Coronary artery (tissue), 2 donors: ENCODE measurements around the gene STARD9.

Source experiments
- DNase-seq: peaks from one replicate; pipeline ENCODE4 v3.0.0-alpha.2; 2017; ENCODE audit warnings: low spot score
- H3K27ac ChIP-seq, 2 donors: fragments of 200-600 bp; sonication (generic); one replicate each; pipeline ENCODE4 v1.5.1; 2016 to 2019
- H3K4me3 ChIP-seq: fragments of 200-600 bp; sonication (generic); 2 replicates; pipeline ENCODE4 v1.5.1; 2016; ENCODE audit warnings: mild to moderate bottlenecking, moderate library complexity
- TF ChIP-seq, protein P1 (sequence below): fragments of 200-600 bp; sonication (generic); IDR thresholded peaks from one replicate; pipeline ENCODE4 v1.5.1; 2019; ENCODE audit warnings: antibody characterized with exemption

The STARD9 gene

DNA sequence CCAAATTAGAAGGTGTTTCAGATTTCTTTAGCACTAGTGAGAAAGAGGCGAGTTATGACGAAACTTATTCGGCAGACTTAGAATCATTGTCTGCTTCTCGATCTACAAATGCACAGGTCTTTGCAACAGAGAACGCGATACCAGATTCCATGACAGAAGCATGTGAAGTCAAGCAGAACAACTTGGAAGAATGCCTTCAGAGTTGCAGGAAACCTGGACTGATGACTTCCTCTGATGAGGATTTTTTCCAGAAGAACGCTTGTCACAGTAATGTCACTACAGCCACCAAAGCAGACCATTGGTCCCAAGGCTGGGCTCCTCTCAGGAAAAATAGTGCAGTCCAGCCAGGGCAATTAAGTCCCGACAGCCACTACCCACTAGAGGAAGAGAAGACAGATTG is 110.9 kb downstream of the STARD9 start:
- no peak overlapping the region for H3K4me3 ChIP-seq
- TF ChIP-seq, protein P1, sequence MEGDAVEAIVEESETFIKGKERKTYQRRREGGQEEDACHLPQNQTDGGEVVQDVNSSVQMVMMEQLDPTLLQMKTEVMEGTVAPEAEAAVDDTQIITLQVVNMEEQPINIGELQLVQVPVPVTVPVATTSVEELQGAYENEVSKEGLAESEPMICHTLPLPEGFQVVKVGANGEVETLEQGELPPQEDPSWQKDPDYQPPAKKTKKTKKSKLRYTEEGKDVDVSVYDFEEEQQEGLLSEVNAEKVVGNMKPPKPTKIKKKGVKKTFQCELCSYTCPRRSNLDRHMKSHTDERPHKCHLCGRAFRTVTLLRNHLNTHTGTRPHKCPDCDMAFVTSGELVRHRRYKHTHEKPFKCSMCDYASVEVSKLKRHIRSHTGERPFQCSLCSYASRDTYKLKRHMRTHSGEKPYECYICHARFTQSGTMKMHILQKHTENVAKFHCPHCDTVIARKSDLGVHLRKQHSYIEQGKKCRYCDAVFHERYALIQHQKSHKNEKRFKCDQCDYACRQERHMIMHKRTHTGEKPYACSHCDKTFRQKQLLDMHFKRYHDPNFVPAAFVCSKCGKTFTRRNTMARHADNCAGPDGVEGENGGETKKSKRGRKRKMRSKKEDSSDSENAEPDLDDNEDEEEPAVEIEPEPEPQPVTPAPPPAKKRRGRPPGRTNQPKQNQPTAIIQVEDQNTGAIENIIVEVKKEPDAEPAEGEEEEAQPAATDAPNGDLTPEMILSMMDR = no peak
- DNase-seq = no peak
- no peak overlapping the region for H3K27ac ChIP-seq

DNA sequence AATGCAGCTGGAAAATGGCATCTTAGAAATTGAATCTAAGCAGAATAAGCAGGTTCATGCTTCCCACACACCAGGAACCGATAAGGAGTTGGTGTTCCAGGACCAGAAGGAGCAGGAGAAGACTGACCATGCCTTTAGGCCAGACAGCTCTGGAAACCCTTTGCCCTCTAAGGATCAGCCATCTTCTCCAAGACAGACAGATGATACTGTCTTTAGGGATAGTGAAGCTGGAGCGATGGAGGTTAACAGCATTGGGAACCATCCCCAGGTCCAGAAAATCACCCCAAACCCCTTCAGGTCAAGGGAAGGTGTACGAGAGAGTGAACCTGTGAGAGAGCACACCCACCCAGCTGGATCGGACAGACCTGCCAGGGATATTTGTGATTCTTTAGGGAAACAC is 112.3 kb downstream of the STARD9 start:
- Histone ChIP-seq H3K27ac (no peak overlapping the region), H3K4me3 (no peak overlapping the region)
- no peak for DNase-seq
- TF ChIP-seq, protein P1 = no peak

DNA sequence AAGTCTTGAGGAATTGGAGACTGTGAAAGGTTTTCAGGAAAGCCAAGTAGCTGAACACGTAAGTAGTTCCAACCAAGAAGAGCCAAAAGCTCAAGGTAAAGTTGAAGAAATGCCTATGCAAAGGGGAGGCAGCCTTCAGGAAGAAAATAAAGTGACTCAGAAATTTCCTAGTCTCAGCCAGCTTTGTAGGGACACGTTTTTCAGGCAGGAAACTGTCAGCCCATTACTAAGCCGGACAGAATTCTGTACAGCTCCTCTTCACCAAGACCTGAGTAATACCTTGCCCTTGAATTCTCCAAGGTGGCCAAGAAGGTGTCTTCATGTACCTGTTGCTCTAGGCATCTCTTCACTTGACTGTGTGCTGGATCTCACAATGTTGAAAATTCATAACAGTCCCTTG is 112.9 kb downstream of the STARD9 start:
- H3K4me3 ChIP-seq = no peak overlapping the region
- H3K27ac ChIP-seq = no peak overlapping the region
- DNase-seq = no peak
- TF ChIP-seq, protein P1 = no peak

DNA sequence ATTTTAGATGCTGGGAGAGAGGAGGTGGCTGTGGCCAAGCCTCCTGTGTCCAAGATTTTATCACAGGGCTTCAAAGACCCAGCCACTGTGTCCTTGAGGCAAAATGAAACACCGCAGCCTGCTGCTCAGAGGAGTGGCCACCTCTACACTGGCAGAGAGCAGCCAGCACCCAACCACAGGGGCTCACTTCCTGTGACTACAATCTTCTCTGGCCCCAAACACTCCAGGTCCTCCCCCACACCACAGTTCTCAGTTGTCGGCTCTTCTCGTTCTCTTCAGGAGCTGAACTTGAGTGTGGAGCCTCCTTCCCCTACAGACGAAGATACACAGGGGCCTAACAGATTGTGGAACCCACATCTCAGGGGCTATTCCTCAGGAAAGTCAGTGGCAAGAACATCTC is 115.9 kb downstream of the STARD9 start:
- TF ChIP-seq, protein P1 = no peak

DNA sequence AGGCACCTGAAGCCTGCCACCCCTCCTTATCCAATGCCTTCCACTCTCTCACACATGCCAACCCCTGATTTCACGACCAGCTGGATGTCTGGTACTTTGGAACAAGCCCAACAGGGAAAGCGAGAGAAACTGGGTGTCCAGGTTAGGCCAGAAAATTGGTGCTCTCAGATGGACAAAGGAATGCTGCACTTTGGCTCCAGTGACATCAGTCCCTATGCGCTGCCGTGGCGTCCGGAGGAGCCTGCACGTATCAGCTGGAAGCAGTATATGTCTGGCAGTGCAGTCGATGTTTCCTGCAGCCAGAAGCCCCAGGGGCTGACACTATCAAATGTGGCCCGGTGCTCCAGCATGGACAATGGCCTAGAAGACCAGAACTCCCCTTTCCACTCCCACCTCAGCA is 116.4 kb downstream of the STARD9 start:
- TF ChIP-seq, protein P1 = no peak
- Histone ChIP-seq H3K4me3 (no peak overlapping the region), H3K27ac (no peak overlapping the region)
- DNase-seq = no peak

More for the DNA sequence above, 115.9 kb downstream of the STARD9 start:
- DNase-seq = no peak
- Histone ChIP-seq H3K4me3 (no peak overlapping the region), H3K27ac (no peak overlapping the region)

DNA sequence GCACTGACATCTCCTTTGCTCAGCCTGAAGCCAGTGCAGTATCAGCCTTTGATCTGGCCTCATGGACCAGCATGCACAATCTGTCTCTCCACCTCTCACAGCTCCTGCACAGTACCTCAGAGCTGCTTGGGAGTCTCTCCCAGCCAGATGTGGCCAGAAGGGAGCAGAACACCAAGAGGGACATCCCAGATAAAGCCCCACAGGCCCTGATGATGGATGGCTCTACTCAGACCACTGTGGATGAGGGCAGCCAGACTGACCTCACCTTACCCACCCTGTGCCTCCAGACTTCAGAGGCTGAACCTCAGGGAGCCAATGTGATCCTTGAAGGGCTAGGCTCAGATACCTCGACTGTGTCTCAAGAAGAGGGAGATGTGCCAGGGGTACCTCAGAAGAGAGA is 117.1 kb downstream of the STARD9 start:
- H3K4me3 ChIP-seq = no peak overlapping the region
- TF ChIP-seq, protein P1 = no peak
- DNase-seq = no peak
- H3K27ac ChIP-seq = no peak overlapping the region

DNA sequence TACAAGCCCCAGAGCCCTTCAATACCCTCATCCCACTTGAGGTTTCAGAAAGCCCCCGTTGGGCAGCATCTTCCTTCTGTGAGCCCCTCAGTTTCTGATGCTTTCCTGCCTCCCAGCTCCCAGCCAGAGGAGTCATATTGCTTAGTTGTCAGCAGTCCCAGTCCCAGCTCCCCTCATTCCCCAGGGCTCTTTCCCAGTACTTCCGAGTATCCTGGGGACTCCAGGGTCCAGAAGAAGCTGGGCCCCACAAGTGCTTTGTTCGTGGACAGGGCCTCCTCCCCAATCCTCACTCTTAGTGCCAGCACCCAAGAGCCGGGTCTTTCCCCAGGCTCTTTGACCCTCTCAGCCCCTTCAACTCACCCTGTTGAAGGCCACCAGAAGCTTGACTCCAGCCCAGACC is 117.6 kb downstream of the STARD9 start:
- no peak for DNase-seq
- TF ChIP-seq, protein P1 = no peak
- H3K27ac ChIP-seq = no peak overlapping the region
- H3K4me3 ChIP-seq = no peak overlapping the region
